Bronchial smooth muscle cell (primary cell): ENCODE results near the gene ZNF829. TPM values are rescaled to one million over a fixed set of nuclear protein-coding genes. Genes with fewer than 3 reads are reported as not detected.

Source experiments
- total RNA-seq: library from RNA; depleted of rRNA; stranded (reverse); fragments of >200 nt; gene quantifications from 2 replicates; pipeline ENCODE4 v1.2.1, GENCODE V29; 2014

ZNF829 gene
- 2.1 and 2.5 TPM in 2 replicates for total RNA-seq

DNA sequence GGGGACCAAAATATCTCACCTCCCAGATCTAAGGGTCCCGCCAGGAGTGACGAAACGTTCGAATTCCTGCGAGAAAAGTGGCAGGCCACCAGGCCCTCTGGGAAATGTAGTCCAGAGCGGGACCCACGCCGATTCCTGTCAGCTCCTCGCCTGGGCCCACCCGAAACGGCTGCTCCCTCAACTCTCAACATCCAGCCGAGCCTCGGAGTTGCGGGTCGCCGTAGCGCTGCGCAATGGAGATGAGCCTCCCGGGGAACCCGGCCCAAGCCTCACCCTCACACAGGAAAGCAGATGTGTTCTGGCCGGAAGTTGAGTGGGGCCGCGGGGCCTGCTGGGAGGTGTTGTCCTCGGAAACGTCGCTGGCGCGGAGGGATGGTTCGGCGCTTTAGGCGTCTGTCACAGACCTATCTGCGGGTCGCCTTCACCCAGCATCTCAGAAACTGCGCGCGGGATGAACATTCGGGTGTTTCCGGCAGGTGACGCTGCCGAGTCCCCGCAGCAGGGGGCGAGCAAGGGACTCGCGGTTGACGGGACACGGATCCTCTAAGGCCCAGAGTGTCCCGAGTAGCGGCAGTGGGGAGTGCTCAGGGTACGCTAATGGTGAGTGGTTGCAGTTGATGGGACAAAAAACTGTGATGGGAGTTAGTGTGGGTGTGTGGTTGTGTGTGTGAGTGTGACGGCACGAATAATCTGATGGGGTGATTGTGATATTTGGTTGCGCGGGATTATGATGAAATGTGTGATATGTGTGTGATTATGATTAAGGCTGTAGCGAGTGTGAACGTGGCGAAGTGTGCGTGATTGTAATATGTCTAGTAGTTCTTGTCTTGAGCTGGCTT is at the start of gene ZNF829, which contains the start of gene ZNF568:
TSS of gene ZNF829 (minus strand) at position 300 of the 839 bp plus-strand sequence. CDS start 1,124 bp downstream, outside the sequence.
TSS of gene ZNF568 (plus strand) at position 341 of the 839 bp plus-strand sequence. CDS start 6,439 bp downstream, outside the sequence.

DNA sequence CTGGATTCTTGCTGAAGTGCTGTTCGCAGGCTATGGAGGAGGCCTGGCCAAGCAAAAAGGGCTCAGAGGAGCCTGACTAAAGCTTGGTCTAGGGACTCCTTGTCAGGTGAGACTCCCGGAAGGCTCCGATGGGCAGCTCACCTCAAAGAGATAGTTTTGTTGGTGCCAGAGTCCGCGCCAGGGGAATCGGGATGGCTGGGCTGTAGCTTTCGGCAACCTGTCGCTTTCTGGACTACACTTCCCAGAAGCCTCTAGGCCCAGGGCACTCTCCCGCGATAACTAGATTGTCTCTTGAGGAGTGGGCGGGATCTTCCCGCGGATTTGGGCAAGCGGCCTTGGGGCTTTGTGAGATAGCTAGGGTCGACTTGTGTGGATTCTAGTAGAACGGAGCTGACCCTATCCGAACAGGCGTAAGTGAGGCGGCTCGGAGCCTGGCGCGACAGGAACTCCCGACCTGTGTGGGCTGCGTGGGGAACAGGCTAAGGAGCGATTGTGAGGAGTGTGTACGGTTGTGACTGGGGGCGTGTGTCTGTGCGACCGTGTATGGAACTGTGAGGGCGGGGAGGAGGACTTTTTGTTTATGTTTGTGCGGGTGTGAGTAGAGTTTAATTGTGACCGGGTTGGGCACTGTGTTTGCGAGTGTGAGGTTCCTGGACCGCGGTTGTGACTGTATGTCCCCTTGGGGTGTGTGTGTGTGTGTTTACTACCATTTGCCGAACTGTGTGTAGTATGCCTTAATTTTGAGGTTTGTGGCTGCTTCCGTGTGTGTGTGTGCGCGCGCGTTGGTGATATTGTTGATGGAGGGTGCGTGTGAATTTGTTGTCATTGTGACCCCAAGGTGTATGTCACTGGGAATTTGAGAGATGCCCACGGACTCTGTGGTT is 65.3 kb downstream of the ZNF829 start, which contains the start of gene ZNF345:
TSS of gene ZNF345 (plus strand) at position 318 of the 884 bp plus-strand sequence. CDS start 25,955 bp downstream, outside the sequence.

Other genes starting within 250 kb of the ZNF829 start
- gene ZNF461, start 249.5 kb downstream of the ZNF829 start, total RNA-seq: 13.9 and 17.6 TPM in 2 replicates
- gene ZNF567, start 228.7 kb downstream of the ZNF829 start, total RNA-seq: 3.9 and 6.7 TPM in 2 replicates
- 1.3 TPM in 2 replicates for gene ZNF850, start 143.5 kb downstream of the ZNF829 start, total RNA-seq
- 7.4 and 8.8 TPM in 2 replicates for gene ZNF790, start 77.9 kb downstream of the ZNF829 start, total RNA-seq
- 3.2 and 4.0 TPM in 2 replicates for gene ZNF345, start 65.4 kb downstream of the ZNF829 start, total RNA-seq
- 23.3 and 24.7 TPM in 2 replicates for gene ZNF568, start within 50 bp of the ZNF829 start, total RNA-seq
- gene ZNF420, start 162.1 kb upstream of the ZNF829 start, total RNA-seq: 8.8 and 9.1 TPM in 2 replicates